ENCODE measurements around the gene KRT76.

Gene KRT76

DNA sequence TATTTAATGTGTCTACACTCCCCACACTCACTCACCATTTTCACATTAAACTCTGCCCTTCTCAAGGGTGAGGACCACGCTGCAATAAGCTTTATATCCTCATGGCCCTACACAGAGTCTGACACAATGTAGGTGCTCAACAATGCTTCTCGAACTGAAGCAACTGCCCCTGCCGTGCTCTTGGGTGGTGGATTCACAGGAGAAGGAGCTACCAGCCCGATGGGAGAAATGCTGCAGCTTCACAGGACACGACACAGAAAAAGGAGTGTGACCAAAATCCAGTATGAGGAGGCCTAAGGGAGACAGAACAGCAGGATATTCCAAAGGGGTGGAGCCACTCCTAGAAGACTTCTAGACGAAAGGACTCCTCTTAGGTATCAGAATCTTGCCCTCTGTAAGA, 25.3 kb upstream of the KRT76 start:
- DNase-seq (ENCODE audit: low spot score): no peak
- TF ChIP-seq, protein P1, sequence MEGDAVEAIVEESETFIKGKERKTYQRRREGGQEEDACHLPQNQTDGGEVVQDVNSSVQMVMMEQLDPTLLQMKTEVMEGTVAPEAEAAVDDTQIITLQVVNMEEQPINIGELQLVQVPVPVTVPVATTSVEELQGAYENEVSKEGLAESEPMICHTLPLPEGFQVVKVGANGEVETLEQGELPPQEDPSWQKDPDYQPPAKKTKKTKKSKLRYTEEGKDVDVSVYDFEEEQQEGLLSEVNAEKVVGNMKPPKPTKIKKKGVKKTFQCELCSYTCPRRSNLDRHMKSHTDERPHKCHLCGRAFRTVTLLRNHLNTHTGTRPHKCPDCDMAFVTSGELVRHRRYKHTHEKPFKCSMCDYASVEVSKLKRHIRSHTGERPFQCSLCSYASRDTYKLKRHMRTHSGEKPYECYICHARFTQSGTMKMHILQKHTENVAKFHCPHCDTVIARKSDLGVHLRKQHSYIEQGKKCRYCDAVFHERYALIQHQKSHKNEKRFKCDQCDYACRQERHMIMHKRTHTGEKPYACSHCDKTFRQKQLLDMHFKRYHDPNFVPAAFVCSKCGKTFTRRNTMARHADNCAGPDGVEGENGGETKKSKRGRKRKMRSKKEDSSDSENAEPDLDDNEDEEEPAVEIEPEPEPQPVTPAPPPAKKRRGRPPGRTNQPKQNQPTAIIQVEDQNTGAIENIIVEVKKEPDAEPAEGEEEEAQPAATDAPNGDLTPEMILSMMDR (IDR thresholded peaks at IDR 0.05; ENCODE audit: extremely low read depth, insufficient read depth, missing control alignments): no peak
- in situ Hi-C loops (cut with MboI; ENCODE audit: low pct_unique_long_range_greater_than_20kb, low sequenced_read_pairs, unreplicated experiment): no loop called here

DNA sequence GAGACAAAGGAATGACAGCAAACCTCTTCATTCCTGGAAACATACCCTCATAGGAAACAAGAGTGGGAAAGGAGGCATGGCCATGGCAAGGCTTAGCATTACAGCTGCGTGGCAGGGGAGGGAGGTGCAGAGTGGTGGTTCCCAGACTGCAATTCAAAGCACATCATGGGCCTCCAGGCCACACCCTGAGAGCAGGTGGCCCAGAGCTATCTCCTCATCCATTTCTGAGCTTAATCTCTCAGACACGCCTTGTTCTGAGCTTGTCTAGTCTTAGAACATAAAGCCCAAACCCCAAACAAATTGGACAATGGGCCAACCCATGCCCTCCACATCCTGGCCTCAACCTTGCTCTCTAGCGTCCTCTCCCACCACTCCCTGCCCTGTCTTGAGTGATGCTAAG, 24.6 kb upstream of the KRT76 start:
- in situ Hi-C loops (cut with MboI; ENCODE audit: low pct_unique_long_range_greater_than_20kb, low sequenced_read_pairs, unreplicated experiment): no loop called here
- TF ChIP-seq, protein P1 (IDR thresholded peaks at IDR 0.05; ENCODE audit: extremely low read depth, insufficient read depth, missing control alignments): no peak
- no peak for DNase-seq (ENCODE audit: low spot score)

DNA sequence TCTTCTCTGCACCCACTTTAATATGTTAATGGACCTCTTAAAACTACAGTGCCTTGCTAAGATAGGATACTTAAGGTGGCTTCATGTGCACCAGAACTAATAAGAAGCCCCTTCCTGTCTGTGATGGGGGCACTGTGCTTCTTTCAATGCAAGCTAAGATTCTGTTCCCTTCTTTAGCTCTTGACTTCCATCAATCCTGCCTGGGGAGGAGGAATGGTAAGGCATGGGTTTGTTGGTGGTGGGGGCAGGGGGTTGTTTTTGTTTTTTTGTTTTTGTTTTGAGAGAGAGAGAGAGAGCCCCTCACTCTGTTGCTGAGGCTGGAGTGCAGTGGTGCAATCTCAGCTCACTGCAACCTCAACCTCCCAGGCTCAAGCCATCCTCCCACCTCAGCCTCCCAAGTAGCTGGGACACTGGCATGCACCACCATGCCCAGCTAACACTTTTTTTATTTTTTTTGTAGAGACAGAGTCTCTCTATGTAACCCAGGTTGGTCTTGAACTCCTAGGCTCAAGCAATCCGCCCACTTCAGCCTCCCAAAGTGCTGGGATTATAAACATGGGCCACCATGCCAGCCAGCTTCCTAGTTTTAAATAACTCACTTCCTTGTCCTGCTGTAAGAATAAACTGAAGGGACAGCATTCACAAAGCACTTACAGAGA, 23.2 kb upstream of the KRT76 start:
- DNase-seq (ENCODE audit: low spot score): no peak
- TF ChIP-seq, protein P1 (IDR thresholded peaks at IDR 0.05; ENCODE audit: extremely low read depth, insufficient read depth, missing control alignments): no peak
- in situ Hi-C loops (cut with MboI; ENCODE audit: low pct_unique_long_range_greater_than_20kb, low sequenced_read_pairs, unreplicated experiment): no loop called here

DNA sequence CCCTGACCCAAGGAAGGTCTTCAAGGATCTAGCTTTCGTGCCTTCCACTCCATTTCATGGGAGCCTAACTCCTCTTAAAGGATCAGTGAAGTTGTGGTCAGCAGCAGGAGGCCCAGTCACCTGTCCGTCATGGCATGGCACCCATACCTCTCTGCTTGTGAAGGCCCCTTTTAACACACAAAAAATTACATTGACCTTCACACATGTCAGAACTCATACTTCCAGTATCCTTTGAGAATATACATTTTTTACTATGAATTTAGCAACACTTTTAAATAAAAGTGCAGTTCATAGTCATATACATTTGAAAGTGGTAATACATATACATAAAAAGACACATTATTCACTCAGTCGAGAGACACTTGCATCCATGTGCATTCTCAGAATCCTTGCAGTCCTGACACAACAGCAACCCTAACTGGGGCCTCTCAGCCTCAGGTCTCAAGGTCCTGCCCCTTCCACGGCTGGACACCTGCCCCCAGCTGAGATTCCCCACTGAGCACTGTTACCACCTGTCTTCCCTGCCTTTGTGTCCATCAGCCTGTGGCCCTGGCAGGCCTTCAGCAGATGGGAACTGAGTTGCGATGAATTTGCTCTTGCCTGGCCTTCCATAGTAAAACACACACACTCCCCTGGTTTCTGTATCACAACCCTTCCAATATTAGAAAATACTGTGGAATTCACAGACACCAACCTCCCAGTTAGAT, 22.5 kb upstream of the KRT76 start:
- in situ Hi-C loops (cut with MboI; ENCODE audit: low pct_unique_long_range_greater_than_20kb, low sequenced_read_pairs, unreplicated experiment): no loop called here
- DNase-seq (ENCODE audit: low spot score): no peak
- TF ChIP-seq, protein P1 (IDR thresholded peaks at IDR 0.05; ENCODE audit: extremely low read depth, insufficient read depth, missing control alignments): no peak

DNA sequence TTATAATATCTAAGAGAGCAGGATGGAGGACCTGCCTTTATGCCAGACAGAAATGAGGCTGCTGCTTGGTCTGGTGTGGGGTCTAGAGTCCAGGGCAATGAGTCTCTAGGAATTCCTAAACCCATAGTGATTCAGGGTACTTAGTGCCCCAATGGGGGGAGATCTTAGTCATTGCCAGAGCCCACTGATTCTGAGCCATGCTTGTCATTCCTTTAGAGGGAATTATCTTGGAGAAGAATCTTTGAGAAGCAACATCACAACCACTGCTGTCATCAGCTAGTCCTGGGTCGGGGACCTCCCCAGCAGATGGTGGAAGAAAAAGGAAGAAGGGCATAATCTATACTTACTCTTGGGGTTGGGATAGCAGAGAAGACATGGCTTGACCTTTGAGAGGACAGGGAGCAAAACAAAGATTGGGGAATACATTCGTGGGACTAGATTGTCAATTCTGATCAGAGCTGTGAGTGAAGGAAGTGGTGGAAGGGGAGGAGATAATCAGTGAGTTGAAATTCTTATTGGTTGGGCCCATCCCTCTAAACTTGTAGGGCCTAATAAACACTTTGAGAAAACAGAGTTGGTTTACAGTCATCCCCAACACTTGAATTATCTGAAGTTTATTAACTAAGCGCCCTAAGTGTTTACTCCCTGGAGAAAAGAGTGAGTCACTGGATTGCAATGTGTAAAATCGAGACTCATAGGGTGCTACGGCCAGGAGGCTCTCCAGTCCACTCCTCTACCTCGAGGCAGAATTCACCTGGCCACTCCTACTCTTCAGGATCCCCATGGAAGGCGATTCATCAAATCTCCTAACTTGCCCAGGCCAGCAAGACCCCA, 21.7 kb upstream of the KRT76 start:
- in situ Hi-C loops (cut with MboI; ENCODE audit: low pct_unique_long_range_greater_than_20kb, low sequenced_read_pairs, unreplicated experiment): no loop called here
- no peak for DNase-seq (ENCODE audit: low spot score)
- TF ChIP-seq, protein P1 (IDR thresholded peaks at IDR 0.05; ENCODE audit: extremely low read depth, insufficient read depth, missing control alignments): no peak

DNA sequence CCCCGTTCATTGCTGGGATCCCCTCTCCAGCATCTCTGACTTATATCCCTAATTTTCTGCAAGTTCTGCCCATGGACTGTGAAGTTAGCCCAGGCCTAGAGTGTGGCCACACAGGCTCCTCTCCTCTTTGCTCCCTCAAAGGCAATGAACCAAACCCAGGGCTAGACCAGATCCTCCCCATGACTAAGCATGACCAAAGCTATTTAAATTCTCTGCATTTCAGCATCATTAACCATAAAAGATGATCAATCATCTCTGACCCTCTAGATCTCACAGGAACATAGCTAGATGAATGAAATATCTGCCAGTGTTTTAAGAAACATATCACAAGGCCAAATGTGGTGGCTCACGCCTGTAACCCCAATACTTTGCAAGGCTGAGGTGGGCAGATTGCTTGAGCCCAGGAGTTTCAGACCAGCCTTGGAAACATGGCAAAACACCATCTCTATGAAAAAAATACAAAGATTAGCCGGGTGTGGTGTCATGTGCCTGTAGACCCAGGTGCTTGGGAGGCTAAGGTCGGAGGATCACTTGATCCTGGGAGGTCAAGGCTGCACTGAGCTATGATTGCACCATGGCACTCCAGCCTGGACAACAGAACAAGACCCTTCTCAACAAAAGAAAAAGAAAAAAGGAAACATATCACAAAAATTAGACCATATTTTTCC, 21.0 kb upstream of the KRT76 start:
- in situ Hi-C loops (cut with MboI; ENCODE audit: low pct_unique_long_range_greater_than_20kb, low sequenced_read_pairs, unreplicated experiment): no loop called here

More for the DNA sequence above, 21.0 kb upstream of the KRT76 start:
- TF ChIP-seq, protein P1 (IDR thresholded peaks at IDR 0.05; ENCODE audit: extremely low read depth, insufficient read depth, missing control alignments): no peak
- DNase-seq (ENCODE audit: low spot score): no peak

Data from GM13977 (cell line).